ENCODE measurements around the gene ZMYM3.

ZMYM3 gene

GRCh38 chrX:71210816-71211215 is 43.1 kb downstream of the ZMYM3 start:
- DNase-seq = no peak

GRCh38 chrX:71199252-71200008 is 54.5 kb downstream of the ZMYM3 start:
- no peak for DNase-seq

GRCh38 chrX:71198066-71198465 is 55.9 kb downstream of the ZMYM3 start:
- DNase-seq = no peak

GRCh38 chrX:71195964-71196649 is 57.8 kb downstream of the ZMYM3 start:
- no peak for DNase-seq

- no peak for DNase-seq
Measured at GRCh38 chrX:71191248-71191647, 62.7 kb downstream of the ZMYM3 start.
